GM20431 (cell line): ENCODE data around the gene TMEM150B.
"Not testable (repeated sequence)": the region's sequence is repeated elsewhere in the genome, so short reads cannot be mapped to it uniquely, and the experiment has no call there.

Experiments used
- in situ Hi-C: fragments of 300-500 bp; cut with MseI, MboI; formaldehyde crosslinking; loops from one replicate; pipeline ENCODE4 v1.15.0; 2020; ENCODE audit warnings: low sequenced_read_pairs; ENCODE audit not compliant: unreplicated experiment

The TMEM150B gene

DNA sequence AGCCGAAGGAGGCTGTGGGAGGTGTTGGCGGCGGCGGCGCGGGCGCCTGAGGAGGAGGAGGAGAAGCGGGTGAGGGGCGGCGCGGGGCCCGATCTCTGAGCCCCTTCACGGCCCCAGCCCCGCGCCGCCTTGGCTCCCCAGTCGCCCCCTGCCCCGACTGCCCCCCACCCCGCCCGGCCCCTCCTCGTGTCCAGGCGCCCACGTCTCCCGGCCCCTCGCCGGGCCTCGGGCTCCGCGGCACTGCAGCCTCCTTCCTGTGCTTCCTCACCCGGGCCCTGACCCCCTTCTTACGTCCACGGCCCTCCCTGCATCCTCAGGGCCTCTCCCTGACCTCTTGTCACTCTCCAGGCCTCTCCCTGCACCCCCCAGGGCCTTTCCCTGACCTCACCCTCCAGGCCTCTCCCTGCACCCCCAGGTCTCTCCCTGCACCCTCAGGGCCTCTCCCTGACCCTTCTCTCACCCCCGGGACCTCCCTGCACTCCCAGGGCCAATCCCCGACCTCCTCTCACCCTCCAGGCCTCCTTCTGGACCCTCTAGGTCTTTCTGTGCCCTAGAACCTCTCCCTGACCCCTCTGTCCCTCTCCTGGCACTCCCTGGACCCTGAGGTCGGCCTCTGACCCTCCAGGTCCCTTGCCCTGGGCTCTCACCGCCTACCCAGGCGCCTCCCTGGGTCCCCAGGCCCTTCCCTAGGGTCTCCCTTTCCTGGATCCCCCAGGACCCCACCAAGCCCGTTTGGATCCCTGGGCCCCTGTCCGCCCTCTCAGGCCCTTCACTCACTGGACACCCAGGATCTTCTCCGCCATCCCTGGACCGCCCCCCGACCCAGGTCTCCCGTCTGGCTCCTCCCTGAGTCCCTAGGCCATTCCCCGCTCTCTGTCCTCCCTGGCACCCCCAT lies 15.0 kb upstream of the TMEM150B start:
- in situ Hi-C loops: no loop called here

DNA sequence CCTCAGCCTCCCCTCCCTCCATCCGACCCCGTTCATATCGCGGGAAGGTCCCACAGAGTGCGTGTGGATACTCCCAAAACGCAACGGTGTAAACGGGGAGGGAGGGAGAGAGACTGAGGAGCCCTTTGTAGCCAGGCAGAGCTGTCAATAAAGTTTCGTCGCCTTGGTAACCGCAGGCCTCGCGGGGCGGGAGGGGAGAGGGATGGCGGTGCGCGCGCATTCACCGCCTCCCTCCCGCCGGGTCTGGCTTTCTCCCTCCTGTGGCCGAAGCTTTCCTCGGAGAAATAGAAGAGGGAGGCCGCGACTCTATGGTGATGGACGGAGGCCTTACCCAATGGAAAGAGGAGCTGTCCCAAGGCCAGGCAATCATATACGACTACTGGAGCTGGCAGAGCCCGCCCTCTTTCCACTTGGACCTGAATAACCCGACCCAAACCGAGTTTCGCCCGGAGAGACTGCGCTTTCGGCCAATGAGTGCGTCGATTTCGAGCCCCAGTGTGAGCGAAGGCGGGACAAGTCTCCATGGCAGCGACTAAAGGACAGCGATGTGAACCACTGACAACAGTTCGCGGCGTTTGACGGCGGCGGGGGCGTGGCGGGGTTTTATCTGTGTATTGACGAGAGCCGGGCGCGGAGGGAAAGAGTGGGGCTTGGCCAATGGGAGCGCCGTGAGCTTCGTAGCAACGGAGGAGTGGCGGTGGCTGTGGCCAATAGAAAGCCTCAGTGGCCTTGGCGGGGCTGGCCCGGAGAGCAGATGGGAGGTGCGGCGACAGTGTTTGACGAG lies 14.2 kb upstream of the TMEM150B start, which contains the start of gene KMT5C:
Gene KMT5C, plus strand, starts transcription at position 772 of the 784 bp plus-strand sequence. CDS start 2,061 bp downstream, outside the sequence.
- in situ Hi-C loops: no loop called here

DNA sequence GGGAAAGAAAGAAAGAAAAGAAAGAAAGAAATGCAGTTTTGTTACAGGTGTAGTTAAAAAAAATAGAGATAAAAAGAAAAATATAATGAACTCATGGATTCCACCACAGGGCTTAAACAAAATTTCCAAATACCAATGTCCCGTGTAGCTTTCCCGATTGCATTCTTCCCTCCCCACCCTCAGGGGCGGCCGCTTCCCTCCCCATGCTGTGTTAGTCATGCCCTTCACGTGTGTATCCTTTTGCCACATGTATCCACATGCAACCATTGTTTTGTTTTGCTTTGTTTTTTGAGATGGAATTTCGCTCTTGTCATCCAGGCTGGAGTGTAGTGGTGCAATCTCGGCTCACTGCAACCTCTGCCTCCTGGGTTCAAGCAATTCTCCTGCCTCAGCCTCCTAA lies 11.0 kb upstream of the TMEM150B start:
- in situ Hi-C loops: no loop called here

DNA sequence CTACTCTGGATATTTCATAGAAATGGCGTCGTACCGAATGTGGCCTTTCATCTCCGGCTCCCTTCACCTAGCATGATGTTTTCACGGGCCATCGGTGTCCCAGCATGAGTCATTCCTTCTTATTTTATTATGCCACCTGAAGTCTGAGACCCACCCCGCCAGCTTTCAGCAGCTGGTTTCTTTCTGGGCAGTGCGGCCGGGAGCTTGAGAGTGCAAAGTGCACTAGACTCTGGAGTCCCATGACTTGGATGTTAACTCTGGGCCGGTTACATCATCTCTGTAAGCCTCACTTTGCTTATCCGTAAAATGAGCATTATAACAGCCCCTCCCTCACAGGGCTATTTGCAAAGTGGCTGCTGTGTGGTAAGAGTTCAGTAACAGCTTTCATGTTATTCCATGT lies 8.7 kb upstream of the TMEM150B start:
- in situ Hi-C loops: no loop called here

- in situ Hi-C loops: not testable (repeated sequence)
Observed at GRCh38 chr19:55329791-55330190, 4.7 kb upstream of the TMEM150B start.

- in situ Hi-C loops: not testable (repeated sequence)
Observed at GRCh38 chr19:55328774-55329318, 3.7 kb upstream of the TMEM150B start.

GRCh38 chr19:55324662-55325061 lies 479 bp downstream of the TMEM150B start:
- in situ Hi-C loops: no loop called here

GRCh38 chr19:55322204-55322885 lies 2.8 kb downstream of the TMEM150B start:
- in situ Hi-C loops: no loop called here

DNA sequence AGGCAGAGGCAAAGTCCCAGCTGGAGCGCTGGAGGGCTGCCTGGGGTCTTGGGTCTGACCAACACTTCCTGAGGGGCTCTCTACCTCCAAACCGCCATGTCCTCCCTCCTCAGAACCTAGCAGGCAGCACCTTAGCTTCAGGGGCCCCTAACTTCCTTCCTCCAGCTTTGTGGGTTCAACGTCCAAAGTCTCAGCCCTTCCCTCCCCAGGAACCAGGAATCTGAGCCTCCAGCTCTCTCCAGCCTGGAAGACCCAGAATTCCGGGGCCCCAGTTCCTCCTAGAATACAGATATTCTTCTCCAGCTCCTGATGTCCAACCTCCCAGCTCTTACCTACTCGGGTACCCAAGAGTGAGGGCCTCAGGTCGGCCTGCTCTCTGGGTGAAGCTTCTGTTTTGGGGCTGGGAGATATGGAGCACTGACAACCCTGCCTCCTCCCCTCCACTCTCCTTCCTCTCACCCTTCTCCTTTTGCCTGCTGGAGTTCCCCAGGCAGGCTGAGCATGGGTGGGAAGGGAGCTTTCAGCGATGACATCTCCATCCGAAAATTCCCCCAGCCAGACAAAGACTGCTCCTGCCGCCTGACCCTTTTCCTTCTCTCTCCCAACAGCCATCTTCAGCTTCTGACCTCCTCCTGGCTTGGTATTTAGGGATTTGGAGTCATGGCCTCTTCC lies 3.5 kb downstream of the TMEM150B start:
- in situ Hi-C loops: no loop called here

GRCh38 chr19:55320844-55321419 lies 4.2 kb downstream of the TMEM150B start:
- in situ Hi-C loops: no loop called here

DNA sequence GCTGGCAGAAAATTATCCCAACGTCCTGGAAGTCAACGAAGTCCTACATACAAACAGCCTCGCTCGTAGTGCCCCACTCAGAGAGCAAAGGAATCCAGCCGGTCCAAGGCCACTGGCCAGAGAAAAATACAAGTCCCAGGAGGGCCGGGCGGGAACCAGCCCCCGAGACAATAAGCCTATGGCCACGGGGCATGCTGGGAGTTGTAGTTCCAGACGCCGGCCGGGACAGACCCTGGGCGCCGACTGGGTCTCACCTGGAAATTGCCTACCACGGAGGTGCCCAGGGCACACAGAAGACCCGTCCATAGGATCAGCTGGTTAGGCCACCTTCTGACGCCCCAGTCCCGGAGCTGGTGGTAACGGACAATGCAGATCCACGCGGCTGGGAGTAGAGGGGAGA lies 5.4 kb downstream of the TMEM150B start:
- in situ Hi-C loops: no loop called here

- in situ Hi-C loops: no loop called here
Observed at GRCh38 chr19:55316646-55317045, 8.5 kb downstream of the TMEM150B start.

DNA sequence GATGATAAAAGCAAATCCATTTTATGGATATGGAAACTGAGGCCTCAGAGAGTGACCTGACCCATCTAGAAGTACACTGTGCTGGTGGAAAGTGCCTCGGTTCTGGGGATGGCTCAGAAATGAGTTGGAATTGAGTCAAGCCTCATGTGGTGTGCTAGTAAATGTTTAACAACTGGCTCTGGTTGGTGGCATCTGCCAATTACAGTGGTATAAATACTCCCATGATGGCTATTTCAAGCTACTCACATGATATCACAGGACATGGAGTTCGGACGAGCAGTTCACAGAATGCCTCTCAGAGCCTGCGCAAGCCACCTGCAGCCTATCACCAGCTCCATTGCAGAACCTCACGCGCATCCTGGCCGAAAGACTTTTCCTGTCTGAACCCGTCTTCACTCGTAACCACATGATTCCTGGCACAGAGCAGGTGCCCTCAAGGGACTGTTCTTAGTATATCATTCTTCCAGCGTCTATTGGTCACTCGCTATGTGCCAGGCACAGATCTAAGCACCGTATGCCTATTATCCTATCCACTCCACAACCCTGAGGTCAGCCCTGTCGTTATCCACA lies 9.1 kb downstream of the TMEM150B start:
- in situ Hi-C loops: no loop called here

- in situ Hi-C loops: no loop called here
Observed at GRCh38 chr19:55314396-55314795, 10.7 kb downstream of the TMEM150B start.

DNA sequence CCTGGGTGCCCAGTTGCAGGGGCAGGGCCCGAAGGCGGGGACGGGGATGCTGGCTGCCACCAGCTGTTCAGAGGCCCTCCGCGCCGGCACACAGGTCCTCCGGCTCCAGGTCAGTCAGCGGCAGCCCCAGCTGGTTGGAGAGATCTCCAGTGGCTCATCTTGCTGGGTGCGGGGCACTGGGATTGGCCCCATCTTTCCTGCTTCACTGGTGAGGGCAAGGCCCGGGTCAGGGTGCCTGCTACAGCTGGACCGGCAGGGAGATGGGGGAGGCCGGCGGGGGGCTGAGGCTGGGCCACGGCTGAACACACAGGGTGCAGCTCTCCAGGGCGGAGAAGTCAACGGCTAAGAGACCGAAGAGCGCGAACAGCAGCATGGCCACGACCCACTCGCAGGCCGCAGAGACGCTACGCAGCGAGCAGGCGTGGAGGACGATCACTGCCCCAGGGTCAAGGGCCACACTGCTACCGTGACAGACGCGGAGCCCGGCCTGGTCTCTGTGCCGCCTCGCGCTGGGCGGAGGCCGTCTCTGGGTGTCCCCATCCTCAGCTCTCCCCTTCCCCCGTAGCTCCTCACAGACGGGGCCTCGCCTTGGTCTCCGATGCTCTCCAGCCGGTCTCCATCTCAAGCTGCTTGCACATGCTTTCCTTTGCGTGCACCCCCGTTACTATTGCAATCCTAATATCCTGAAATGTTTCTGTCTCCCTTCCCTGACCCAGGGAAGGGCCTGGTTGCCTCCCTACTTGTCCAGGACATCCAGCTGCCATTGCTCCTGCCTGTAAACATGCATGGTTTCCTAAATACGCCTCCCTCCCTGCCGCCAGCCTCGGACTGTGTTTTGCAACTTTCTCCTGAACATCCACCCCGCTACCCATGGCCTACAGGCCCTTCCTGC lies 12.3 kb downstream of the TMEM150B start:
- in situ Hi-C loops: no loop called here

DNA sequence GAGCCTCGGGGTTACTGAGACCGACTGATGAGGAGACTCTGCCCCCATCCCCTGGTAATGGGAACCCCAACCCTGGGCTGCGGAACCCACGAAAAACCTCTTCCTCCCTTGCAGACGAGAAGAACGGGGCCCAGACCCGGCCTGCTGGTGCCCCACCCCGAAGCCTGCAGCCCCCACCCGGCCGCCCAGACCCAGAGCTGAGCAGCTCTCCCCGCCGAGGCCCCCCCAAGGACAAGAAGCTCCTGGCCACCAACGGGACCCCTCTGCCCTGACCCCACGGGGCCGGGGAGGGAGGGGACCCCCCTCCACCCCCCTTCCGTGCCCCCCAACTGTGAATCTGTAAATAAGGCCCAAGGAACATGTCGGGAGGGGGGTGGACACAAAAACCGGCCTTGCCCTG lies 13.3 kb downstream of the TMEM150B start:
- in situ Hi-C loops: no loop called here

- in situ Hi-C loops: no loop called here
Observed at GRCh38 chr19:55311397-55311796, 13.7 kb downstream of the TMEM150B start.

DNA sequence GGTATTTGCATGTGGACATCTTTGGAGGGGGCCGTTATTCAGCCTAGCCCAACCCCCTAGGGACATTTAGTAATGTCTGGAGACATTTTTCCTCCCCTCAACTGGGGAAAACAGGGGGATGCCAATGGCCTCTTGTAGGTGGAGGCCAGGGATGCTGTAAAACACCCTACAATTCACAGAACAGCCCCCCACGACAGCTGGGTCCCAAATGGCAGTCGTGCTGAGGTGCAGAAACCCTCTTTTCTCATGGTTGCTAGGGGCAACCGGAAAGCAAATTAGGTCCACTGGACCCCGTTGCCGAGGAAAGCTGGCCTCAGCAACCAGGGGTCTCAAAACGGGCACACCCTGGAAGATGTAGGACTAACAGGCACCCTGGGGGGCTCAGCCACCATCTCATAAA lies 14.6 kb downstream of the TMEM150B start:
- in situ Hi-C loops: no loop called here
